Breast epithelium (tissue), 3 donors: Measurements from ENCODE around the gene AP2A1.

Source experiments
- POLR2A ChIP-seq: fragments of 450-650 bp; IDR thresholded peaks from one replicate; pipeline ENCODE4 v1.6.1; 2016; ENCODE audit warnings: antibody characterized with exemption, mild to moderate bottlenecking, moderate library complexity
- POLR2AphosphoS5 ChIP-seq, 3 donors: sonication (generic); formaldehyde crosslinking; IDR thresholded peaks; one replicate each; pipeline ENCODE4 v1.6.1; 2017; ENCODE audit warnings: antibody characterized with exemption in 3 of 3
- TF ChIP-seq, protein P1 (sequence below), 3 donors: fragments of 450-650 bp; IDR thresholded peaks; one replicate each; pipeline ENCODE4 v1.5.1; 2016 to 2017; ENCODE audit warnings: antibody characterized with exemption in 3 of 3, mild to moderate bottlenecking in 3 of 3, moderate library complexity in 3 of 3

GRCh38 chr19:49792829-49793560 is 26.2 kb downstream of the AP2A1 start:
- TF ChIP-seq, protein P1, sequence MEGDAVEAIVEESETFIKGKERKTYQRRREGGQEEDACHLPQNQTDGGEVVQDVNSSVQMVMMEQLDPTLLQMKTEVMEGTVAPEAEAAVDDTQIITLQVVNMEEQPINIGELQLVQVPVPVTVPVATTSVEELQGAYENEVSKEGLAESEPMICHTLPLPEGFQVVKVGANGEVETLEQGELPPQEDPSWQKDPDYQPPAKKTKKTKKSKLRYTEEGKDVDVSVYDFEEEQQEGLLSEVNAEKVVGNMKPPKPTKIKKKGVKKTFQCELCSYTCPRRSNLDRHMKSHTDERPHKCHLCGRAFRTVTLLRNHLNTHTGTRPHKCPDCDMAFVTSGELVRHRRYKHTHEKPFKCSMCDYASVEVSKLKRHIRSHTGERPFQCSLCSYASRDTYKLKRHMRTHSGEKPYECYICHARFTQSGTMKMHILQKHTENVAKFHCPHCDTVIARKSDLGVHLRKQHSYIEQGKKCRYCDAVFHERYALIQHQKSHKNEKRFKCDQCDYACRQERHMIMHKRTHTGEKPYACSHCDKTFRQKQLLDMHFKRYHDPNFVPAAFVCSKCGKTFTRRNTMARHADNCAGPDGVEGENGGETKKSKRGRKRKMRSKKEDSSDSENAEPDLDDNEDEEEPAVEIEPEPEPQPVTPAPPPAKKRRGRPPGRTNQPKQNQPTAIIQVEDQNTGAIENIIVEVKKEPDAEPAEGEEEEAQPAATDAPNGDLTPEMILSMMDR (IDR thresholded peaks at IDR 0.05), result no peak
- no peak for TF ChIP-seq POLR2A
- TF ChIP-seq POLR2AphosphoS5 (IDR thresholded peaks at IDR 0.05), result no peak
